IPS-18c (cell line): ENCODE measurements around the gene RAP2B.
"Not testable (repeated sequence)": the region's sequence is repeated elsewhere in the genome, so short reads cannot be mapped to it uniquely, and the experiment has no call there.

Experiments used
- H3K4me3 ChIP-seq: 2 replicates; pipeline ENCODE4 v1.7.0; 2013; ENCODE audit warnings: low read depth, mild to moderate bottlenecking, low read length, moderate library complexity; ENCODE audit not compliant: insufficient read depth
- H3K9me3 ChIP-seq: one replicate; pipeline ENCODE4 v1.6.1; 2013; ENCODE audit warnings: mild to moderate bottlenecking, low read length, moderate library complexity; ENCODE audit not compliant: control insufficient read depth, insufficient read depth

Gene RAP2B

DNA sequence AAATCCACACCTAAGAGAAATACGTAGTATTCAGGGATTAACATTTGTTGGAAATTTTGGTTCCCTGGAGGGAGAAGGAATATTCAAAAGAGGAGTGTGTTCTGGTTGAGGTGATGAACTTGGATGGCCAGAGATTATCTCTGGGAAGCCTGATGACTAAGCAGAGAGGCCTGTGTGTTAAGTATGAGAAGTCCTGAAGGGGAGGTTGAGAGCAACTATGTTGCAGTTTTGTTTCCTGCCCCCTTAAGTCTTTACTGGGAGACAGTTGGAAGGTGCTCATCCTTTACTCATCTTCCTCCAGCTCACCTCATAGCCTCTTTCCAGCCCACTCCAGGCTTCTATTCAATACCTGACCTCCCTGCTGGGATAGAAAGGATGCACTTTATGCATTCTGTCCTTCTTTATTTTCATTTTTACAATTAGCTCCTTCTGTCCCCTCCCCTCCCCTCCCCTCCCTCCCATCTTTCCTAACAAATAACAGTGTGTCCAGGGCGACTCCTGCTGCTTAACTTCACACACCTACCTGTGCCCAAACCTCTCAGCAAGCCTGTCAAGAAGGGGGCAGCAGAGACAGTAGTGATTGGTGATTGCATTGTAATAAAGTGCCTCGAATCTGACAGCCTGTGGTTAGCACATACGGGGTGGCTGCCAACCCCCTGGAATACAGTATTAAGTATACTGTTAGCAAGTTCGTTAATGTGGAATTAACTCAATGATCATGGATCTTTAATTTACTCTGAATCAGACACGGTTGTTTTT lies 11.9 kb downstream of the RAP2B start:
- H3K9me3 ChIP-seq = no peaks in the 10 kb centered on the region
- H3K4me3 ChIP-seq = no peak overlapping the region

DNA sequence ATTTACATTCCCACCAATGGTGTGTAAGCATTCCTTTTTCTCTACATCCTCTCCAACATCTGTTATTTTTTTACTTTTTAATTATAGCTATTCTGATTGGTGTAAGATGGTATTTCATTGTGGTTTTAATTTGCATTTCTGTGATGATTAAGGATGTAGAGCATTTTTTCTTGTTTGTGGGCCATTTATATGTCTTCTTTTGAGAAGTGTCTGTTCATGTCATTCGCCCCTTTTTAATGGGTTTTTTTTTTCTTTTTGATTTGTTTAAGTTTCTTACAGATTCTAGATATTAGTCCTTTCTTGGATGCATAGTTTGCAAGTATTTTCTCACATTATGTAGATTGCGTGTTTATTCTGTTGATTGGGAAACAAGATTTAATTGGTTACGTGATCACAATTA lies 14.2 kb downstream of the RAP2B start:
- H3K4me3 ChIP-seq = no peak overlapping the region
- no peaks in the 10 kb centered on the region for H3K9me3 ChIP-seq

DNA sequence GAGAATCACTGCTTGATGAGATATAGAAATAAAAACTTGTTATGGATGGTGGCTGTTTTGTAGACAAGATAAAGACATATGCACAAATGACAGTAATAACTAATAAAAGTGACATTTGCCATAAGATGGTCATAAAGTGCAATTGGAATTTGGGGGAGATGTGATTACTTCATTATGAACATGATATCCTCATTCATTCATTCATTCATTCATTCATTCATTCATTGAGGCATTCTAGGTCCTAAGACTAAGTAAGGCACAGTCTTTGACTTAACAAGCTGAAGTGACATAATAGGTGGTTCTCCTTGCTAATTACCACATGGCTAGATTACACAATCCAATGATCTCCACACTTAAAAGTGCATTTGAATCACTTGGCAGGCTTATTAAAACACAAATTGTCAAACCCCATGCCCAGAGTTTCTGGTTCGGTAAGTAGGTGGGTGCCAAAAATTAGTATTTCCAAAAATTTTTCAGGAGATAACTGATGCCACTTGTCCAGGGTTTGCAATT lies 18.9 kb downstream of the RAP2B start:
- no peaks in the 10 kb centered on the region for H3K9me3 ChIP-seq
- no peak overlapping the region for H3K4me3 ChIP-seq

DNA sequence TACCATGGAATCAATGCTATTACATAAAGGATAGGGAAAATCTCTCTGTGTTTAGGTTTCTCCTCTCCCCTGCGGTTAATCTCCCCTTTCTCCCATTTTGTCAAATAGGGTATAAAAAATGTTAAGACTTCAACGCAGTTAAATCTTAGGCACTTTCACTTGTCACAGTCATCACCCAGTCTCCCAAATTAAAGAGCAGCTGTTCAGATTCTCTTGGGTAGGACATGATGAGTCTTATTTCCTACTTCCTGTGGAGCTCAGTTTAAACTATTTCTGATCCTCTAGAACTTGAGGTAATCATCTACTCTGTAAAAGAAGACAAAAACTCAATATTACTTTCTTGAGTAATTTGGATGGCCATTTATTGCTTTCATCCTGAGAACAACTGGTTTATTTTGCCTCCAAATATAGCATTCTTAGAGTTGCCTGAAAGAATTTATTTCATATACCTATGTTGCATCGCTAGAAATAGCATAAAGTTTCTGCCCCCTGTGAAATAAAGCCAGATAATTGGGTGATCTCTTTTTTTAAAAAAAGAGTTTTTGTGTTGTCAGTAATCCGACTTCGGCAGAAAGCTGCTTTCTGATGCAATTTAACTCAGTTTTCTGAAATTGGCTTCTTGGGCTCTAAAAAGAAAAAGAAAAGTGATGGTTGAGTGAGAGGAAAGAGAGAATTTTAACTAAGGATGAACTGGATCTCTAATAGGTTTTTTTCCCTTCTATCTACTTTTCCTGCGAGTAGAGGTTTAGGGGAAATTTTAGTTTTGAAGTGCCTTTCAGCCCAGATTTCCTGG lies 20.7 kb downstream of the RAP2B start:
- Histone ChIP-seq H3K9me3 (no peaks in the 10 kb centered on the region), H3K4me3 (no peak overlapping the region)

DNA sequence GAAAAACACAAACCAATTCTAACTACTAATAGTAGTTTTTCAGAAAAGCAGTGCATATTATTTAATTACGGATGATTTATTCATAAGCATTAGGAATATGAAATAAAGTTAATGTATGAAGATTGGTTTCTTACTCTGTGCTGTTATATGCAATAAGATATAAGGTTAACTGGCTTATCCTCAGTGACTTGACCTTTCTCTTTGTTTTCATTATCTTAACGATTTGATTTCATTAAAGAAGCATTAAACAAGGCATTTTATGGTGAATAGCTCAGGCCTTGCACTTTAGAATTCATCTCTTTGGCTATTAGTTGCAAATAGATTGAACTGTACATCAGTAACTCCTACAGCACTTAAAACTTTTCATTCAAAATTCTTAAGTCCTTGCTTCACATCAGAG lies 28.9 kb downstream of the RAP2B start:
- H3K9me3 ChIP-seq = no peaks in the 10 kb centered on the region
- no peak overlapping the region for H3K4me3 ChIP-seq

DNA sequence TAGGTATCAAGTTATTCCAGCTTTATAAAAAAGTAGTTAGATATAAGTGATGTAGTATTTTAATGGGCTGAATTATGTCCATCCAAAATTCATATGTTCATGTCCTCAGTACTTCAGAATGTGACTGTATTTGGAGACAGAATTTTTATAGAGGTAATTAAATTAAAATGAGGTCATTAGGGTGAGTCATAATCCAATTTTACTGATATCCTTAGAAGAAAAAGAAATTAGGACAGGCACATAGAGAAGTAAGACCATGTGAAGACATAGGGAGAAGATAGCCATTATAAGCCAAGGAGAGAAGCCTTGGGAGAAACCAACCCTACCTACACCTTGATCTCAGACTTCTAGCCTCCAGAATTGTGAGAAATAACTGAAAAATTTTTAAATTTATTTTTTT lies 30.3 kb downstream of the RAP2B start:
- no peaks in the 10 kb centered on the region for H3K9me3 ChIP-seq
- no peak overlapping the region for H3K4me3 ChIP-seq

DNA sequence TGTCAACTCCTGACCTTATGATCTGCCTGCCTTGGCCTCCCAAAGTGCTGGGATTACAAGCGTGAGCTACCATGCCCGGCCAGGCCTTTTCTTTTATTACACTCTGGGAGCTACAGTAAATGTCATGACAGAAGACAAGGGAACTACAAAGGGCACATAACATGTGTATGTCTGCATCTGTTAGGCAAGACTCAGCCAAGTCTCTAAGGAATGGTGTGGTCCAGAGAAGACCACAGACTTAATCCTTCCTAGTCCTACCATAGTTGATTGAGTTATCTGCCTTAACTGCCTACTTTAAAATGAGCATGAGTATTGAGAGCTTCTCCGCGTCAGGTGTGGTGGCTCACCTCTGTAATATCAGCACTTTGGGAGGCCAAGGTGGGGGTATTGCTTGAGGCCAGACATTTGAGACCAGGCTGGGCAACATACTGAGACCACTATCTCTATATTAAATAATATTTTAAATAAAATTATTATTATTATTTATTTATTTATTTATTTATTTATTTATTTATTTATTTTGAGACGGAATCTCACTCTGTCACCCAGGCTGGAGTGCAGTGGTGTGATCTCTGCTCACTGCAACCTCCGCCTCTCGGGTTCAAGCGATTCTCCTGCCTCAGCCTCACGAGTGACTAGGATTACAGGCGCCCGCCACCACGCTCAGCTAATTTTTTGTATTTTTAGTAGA lies 31.9 kb downstream of the RAP2B start:
- not testable (repeated sequence) for H3K4me3 ChIP-seq, H3K9me3 ChIP-seq

DNA sequence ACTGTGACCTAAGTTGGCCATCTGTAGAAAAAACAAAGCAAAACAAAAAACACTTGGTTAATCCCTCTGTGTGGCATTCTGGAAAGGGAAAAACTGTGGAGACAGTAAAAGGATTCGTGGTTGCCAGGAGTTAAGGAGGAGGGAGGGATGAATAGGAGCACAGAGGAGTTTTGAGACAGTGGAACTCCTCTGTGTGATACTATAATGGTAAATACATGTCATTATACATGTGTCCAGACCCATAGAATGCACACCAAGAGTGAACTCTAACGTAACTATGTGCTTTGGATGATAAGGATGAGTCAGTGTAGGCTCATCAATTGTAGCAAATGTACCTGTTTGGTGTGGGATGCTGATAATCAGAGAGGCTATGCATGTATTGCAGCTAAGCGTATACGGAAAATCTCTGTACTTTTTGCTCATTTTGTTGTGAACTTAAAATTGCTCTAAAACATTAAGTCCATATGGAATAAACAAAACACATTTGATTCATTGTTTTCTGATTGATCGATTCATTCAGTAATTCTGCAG lies 33.4 kb downstream of the RAP2B start:
- Histone ChIP-seq H3K9me3 (no peaks in the 10 kb centered on the region), H3K4me3 (no peak overlapping the region)

DNA sequence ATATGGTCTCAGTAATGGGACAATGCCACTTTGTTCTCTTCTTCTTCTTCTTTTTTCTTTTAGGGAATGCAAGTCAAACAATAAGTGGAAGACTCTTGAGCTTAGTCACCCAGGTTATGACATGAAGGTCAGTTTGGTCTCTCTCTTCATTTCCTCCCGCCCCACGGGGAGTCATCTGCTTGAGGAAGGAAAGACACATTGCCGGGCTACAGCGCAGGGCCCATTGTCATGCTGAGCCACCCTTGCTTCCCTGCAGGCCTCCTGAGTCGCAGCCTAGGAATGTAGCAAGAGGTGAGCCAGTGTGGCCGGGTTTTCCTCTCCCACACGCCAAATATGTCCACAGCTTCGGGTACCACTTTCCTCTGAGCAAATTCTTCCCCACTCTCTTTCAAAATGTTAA lies 47.6 kb downstream of the RAP2B start:
- H3K4me3 ChIP-seq = no peak overlapping the region
- H3K9me3 ChIP-seq = no peaks in the 10 kb centered on the region

DNA sequence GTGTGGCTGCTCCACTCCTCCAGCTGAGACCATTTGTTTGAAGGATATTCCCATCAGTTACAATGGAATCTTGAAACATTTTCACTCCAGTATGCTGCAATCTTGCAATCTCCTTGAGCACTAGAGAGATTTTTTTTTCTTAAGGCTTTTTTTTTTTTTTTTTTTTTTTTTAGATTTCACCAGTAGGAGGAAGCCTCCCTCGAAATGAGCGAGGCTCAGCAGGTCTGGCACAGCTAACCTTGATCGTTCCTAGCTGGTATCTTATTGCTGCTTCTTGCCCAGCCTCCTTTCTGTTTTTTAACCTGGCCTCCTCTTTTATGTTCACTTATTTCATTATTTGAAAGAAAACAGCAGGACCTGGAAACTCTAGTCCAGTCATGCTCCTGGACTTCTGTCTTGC lies 48.1 kb downstream of the RAP2B start:
- H3K4me3 ChIP-seq = no peak overlapping the region
- no peaks in the 10 kb centered on the region for H3K9me3 ChIP-seq

DNA sequence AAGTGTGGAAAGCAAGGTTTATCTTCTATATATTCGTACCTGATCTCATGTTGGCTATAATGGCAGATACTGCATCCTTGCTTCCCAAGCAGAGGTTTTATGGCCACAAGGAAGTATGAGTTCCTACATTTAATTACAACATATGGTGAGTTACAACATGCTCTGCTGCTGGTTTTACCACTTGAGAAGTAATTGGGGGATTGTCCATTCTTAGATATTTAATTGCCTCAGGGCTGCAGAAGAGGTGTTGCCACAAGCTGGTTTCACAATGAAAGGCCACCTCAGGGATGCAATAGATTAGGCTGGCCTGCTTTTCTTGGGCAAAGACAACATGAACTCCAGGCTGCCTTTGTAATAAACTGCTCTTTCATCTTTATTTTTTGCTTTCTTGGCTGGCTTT lies 48.6 kb downstream of the RAP2B start:
- no peaks in the 10 kb centered on the region for H3K9me3 ChIP-seq
- no peak overlapping the region for H3K4me3 ChIP-seq

DNA sequence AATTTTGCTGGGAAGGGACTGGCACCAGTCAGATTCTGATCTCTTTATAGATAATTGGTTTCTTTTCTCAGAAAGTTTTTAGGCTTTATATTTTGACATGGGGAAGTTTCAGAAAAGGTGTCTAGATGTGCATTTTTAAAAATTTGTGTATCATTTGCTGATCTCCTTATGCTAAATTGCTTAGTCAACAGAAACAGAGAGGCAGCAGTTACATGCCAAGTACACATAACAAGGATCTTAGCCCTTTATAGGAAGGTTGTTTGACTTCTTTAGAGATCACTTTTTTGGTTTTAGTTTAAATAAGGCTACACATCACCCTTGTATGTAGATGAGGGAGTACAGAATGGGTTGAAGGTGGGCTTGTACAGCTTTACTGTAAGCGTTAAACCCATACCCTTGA lies 53.5 kb downstream of the RAP2B start:
- H3K4me3 ChIP-seq = no peak overlapping the region
- H3K9me3 ChIP-seq = no peaks in the 10 kb centered on the region

DNA sequence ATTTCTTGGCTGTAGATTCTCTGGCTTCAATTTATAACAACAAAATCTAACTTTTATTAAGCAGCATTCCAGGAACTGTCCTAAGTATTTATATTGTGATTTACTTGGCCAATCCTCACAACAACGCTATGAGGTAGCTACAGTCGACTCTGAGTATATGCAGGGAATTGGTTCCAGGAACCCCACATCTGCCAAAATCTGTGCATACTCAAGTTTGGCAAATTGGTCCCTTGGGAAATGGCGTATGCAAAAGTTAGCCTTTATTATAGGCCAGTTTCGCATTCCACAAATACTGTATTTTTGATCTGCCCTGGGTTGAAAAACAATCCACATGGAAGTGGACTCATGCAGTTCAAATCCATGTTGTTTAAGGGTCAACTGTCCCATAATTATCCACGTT lies 53.9 kb downstream of the RAP2B start:
- H3K4me3 ChIP-seq = no peak overlapping the region
- no peaks in the 10 kb centered on the region for H3K9me3 ChIP-seq

DNA sequence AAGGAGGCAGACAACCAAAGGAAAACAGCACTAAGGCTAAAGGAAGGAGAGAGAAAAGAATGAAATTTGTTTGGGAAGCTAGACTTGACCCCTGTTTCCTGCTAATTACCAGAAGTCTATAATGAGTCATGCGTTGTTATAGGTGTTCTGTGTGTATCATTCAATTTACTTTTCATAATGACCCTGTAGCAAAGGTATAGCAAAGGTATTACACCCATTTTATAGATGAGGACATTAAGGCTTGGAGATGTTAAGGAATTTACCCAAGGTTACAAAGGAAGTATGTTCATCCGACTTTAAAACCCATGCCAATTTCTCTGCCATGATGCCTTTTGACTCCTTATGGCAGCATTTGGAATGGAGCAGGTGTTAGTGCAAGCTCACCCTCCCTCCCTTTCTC lies 54.9 kb downstream of the RAP2B start:
- Histone ChIP-seq H3K4me3 (no peak overlapping the region), H3K9me3 (no peaks in the 10 kb centered on the region)

DNA sequence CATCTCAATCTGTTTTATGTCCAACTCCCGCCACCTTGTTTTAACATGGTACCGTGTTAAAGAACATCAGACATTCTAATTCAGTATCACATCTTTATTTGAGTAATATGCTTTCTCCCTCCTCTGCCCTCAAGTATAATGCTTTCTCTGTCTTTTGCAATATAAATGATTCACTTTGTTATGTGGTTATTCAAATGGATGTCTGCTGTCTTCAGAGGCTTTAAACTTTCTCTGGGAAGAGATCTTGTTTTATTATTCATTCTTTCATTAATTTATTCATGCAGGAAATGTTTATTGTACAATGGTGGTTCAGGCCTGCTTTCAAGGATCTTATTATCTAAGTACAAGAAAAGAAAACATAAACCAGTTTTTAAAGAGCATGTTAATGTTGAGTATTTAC lies 57.1 kb downstream of the RAP2B start:
- H3K4me3 ChIP-seq = no peak overlapping the region
- no peaks in the 10 kb centered on the region for H3K9me3 ChIP-seq
